RWPE2 (cell line): ENCODE data around the gene STK32C.

ENCODE experiments used
- ATAC-seq: fragments of 200-7000 bp; cut with Tn5 transposase; 3 replicates; pipeline ENCODE4 v1.9.1; 2021; ENCODE audit warnings: low read depth
- DNase-seq: peaks from one replicate; pipeline ENCODE4 v3.0.0-alpha.2; 2020; ENCODE audit warnings: low spot score
- H3K27ac ChIP-seq: fragments of 450-650 bp; 2 replicates; pipeline ENCODE4 v1.5.1; 2017; ENCODE audit warnings: mild to moderate bottlenecking; ENCODE audit not compliant: poor library complexity, severe bottlenecking
- H3K27me3 ChIP-seq: fragments of 250-450 bp; sonication (Bioruptor Pico); 2 replicates; pipeline ENCODE4 v1.5.1; 2021; ENCODE audit warnings: mild to moderate bottlenecking, moderate library complexity; ENCODE audit not compliant: insufficient read depth, poor library complexity, severe bottlenecking
- H3K36me3 ChIP-seq: fragments of 250-450 bp; sonication (Bioruptor Pico); 2 replicates; pipeline ENCODE4 v1.5.1; 2020; ENCODE audit warnings: low read depth, mild to moderate bottlenecking, moderate library complexity
- H3K4me1 ChIP-seq: fragments of 250-450 bp; sonication (Bioruptor Pico); 2 replicates; pipeline ENCODE4 v1.5.1; 2021; ENCODE audit warnings: mild to moderate bottlenecking, moderate library complexity; ENCODE audit not compliant: insufficient read depth, poor library complexity, severe bottlenecking
- H3K4me3 ChIP-seq: fragments of 250-450 bp; sonication (Bioruptor Pico); 2 replicates; pipeline ENCODE4 v1.5.1; 2021; ENCODE audit warnings: mild to moderate bottlenecking, moderate library complexity; ENCODE audit not compliant: severe bottlenecking
- H3K9me3 ChIP-seq: fragments of 250-450 bp; sonication (Bioruptor Pico); 2 replicates; pipeline ENCODE4 v1.5.1; 2021; ENCODE audit warnings: mild to moderate bottlenecking, moderate library complexity; ENCODE audit not compliant: severe bottlenecking
- TF ChIP-seq, protein P1 (sequence below): fragments of 450-650 bp; IDR thresholded peaks from one replicate; pipeline ENCODE4 v1.5.1; 2017; ENCODE audit warnings: mild to moderate bottlenecking, moderate library complexity; ENCODE audit not compliant: poor library complexity, severe bottlenecking

STK32C gene

DNA sequence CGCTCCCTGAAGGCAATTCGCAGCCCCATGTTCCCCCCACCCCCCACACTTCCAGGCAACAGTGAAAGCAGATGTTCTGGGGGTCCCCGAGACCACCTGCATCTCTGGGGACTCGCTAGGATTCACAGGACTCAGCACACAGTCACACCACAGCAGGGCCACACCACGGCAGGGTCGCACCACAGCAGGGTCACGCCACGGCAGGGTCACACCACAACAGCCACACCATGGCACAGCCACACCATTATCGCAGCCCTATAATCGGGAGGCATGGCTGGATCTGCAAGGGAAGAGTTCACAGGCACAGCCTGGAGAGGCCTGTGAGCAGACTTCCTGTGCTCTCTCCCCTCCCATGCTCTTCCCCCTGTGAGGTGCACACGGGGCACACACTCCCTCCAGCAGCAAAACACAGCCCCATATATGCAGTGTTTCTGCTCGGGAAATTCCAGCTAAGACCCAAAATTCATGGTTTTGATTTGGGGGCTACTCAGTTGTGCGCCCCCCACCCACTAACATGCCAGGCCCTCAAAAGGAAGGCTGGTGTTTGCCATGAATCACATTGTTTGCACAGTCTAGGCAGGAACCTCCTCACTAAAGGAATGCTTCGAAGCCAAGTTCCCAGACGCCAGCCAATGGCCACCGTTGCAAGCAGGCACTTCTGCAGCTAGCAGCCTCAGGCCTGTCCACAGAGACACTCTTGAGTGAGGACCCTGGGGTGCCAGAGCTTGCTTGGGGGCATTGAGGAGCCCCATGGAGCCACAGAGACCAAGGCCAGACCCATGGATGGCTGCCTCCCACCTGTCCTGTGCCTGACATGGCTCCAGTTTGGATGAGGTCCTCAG, 128.0 kb downstream of the STK32C start:
- DNase-seq, result no peak
- no peaks in the 10 kb centered on the region for H3K36me3 ChIP-seq
- no peak for ATAC-seq
- peaks cover 28% of the 10 kb centered on the region for H3K27me3 ChIP-seq
- no peaks in the 10 kb centered on the region for H3K4me1 ChIP-seq
- H3K9me3 ChIP-seq, result no peaks in the 10 kb centered on the region
- no peak overlapping the region for H3K4me3 ChIP-seq
- no peak overlapping the region for H3K27ac ChIP-seq
- TF ChIP-seq, protein P1, sequence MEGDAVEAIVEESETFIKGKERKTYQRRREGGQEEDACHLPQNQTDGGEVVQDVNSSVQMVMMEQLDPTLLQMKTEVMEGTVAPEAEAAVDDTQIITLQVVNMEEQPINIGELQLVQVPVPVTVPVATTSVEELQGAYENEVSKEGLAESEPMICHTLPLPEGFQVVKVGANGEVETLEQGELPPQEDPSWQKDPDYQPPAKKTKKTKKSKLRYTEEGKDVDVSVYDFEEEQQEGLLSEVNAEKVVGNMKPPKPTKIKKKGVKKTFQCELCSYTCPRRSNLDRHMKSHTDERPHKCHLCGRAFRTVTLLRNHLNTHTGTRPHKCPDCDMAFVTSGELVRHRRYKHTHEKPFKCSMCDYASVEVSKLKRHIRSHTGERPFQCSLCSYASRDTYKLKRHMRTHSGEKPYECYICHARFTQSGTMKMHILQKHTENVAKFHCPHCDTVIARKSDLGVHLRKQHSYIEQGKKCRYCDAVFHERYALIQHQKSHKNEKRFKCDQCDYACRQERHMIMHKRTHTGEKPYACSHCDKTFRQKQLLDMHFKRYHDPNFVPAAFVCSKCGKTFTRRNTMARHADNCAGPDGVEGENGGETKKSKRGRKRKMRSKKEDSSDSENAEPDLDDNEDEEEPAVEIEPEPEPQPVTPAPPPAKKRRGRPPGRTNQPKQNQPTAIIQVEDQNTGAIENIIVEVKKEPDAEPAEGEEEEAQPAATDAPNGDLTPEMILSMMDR, result no peak

DNA sequence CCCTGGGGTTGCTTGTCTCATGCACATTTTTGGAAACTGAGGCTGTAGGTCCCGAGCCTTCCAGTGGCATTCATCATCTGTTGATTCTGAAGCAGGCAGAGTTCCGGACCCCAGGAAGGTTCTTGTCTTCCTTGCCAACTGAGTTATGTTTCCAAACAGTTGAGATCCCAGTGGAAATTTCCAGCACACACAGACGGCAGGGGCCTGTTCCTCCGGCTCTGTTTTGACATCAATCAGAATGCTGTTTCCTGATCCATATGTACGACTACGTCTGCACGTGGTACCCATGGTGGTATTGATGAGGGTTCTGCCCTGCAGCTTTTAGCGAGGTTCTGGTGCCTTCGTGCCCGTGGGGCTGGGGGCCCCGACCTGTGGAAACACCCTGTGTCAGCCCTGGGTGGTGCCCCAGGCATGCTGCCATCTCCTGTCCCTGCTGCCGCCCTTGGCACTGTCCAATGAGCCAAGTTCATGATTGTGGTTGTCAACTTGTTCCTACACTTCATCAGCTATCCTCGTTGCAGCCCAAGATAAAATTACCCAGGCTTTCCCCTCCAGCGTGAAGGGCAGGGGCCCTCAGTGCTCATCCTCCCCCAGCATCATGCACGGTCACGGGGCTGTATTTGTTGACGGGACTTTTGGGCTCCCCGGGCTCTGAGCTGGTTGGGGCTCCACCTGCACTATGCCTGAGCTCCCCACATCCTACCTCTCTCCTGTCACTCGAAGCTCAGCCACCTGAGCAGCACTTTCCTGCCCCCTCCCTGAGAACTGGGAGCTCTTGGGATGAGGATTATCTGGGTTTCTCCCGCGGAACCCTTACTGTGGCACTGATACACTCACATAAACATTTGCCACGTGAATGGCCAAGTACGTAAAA, 128.8 kb downstream of the STK32C start:
- H3K9me3 ChIP-seq, result no peaks in the 10 kb centered on the region
- H3K27me3 ChIP-seq, result peaks cover 20% of the 10 kb centered on the region
- H3K4me3 ChIP-seq, result no peak overlapping the region
- TF ChIP-seq, protein P1, result no peak
- H3K27ac ChIP-seq, result no peak overlapping the region
- ATAC-seq (no peak), DNase-seq (no peak)
- no peaks in the 10 kb centered on the region for H3K36me3 ChIP-seq
- no peaks in the 10 kb centered on the region for H3K4me1 ChIP-seq

DNA sequence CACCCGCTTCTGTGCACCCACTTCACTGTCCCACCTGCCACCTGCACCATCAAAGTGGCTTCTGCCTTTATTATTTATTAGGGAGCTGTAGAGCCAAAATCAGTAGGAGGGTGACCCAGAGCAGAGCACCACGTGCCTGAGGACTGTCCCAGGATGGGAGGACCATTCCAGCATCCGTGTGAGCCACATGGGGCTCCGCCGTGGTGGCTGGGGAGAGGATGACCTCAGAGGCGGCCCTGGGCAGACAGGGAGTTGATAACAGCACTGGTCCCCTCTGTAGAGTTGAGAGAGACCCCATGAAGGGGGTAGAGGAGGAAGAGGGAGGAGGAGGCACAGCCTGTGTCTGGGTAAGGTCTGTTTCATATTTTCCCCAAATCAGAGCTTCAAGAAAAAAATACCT, 129.7 kb downstream of the STK32C start:
- ATAC-seq, result no peak
- Histone ChIP-seq H3K4me1 (no peaks in the 10 kb centered on the region), H3K4me3 (no peak overlapping the region), H3K27ac (no peak overlapping the region), H3K27me3 (peaks cover 11% of the 10 kb centered on the region), H3K9me3 (no peaks in the 10 kb centered on the region), H3K36me3 (no peaks in the 10 kb centered on the region)
- TF ChIP-seq, protein P1, result no peak
- no peak for DNase-seq

DNA sequence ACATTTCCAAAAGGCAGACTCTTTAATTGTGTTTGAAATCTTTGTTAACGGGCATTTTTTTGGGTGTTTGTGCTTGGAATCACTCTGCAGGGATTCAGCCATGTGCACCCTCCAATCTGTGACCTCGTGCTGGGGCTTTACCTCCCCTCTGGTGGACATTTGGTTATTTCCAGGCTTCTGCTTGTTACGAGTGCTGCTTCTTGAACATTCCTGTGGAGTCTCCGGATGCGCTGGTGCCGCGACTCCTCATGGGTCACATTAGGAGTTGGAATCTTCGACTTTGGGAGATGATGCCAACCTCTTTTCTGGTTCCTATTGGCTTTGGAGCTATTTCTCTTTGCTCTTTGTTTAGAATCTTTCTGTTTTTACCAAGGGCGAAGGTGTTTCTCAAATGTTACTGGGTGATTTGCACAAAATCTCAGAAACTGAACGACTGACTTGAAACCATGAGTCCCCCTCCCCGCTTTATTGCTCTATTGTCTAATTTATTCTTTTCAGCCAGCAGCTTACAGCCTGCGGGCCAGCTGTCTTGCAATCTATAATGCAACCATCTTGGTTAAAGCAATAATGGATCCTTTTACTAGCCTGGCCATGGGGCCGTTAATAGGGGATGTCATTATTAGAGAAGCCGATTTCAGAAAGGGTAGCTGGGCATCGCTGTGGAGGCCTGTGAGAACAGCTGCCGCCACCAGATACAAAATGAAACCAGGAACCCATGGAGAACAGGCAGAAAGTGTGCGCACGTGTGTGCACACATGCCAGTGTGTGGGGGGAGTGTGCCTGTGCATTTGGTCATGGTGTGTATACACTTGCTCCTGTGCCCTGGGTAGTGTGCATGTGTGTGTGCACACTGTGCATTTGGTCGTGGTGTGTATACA, 130.9 kb downstream of the STK32C start:
- Histone ChIP-seq H3K4me1 (no peaks in the 10 kb centered on the region), H3K27me3 (peaks cover 6% of the 10 kb centered on the region), H3K4me3 (no peak overlapping the region), H3K9me3 (no peaks in the 10 kb centered on the region), H3K27ac (no peak overlapping the region), H3K36me3 (no peaks in the 10 kb centered on the region)
- ATAC-seq (no peak), DNase-seq (no peak)
- TF ChIP-seq, protein P1, result no peak
